Hematopoietic multipotent progenitor cell treated with erythropoietin and hydrocortisone succinate and interleukin-3 and kit ligand, for 8 days (in vitro differentiated cells): ENCODE results near the gene GIPC1.
"Not testable (repeated sequence)": the region's sequence is repeated elsewhere in the genome, so short reads cannot be mapped to it uniquely, and the experiment has no call there.

Experiments
- DNase-seq: peaks from one replicate; pipeline ENCODE4 v3.0.0-alpha.2; 2015

GIPC1 gene

GRCh38 chr19:14470031-14470876 is 25.7 kb downstream of the GIPC1 start:
- DNase-seq, result no peak

GRCh38 chr19:14467816-14468215 is 28.1 kb downstream of the GIPC1 start:
- DNase-seq, result no peak

- DNase-seq, result no peak
These were observed 28.5 kb downstream of the GIPC1 start for GRCh38 chr19:14467391-14467790.

GRCh38 chr19:14463747-14464146 is 32.2 kb downstream of the GIPC1 start:
- DNase-seq, result no peak

GRCh38 chr19:14462401-14462800 is 33.5 kb downstream of the GIPC1 start:
- DNase-seq, result not testable (repeated sequence)

GRCh38 chr19:14460935-14461334 is 35.0 kb downstream of the GIPC1 start:
- DNase-seq, result no peak

GRCh38 chr19:14459703-14460102 is 36.2 kb downstream of the GIPC1 start:
- DNase-seq, result no peak

- DNase-seq, result not testable (repeated sequence)
These were observed 43.6 kb downstream of the GIPC1 start for GRCh38 chr19:14452303-14452702.

- DNase-seq, result no peak
These were observed 45.1 kb downstream of the GIPC1 start for GRCh38 chr19:14450876-14451275.

GRCh38 chr19:14450168-14450874 is 45.6 kb downstream of the GIPC1 start:
- peak; percentile 82 for DNase-seq

- no peak for DNase-seq
These were observed 46.6 kb downstream of the GIPC1 start for GRCh38 chr19:14449321-14449720.

GRCh38 chr19:14446336-14447036 is 49.4 kb downstream of the GIPC1 start:
- no peak for DNase-seq

GRCh38 chr19:14443632-14444216 is 52.2 kb downstream of the GIPC1 start:
- no peak for DNase-seq

GRCh38 chr19:14442891-14443631 is 52.9 kb downstream of the GIPC1 start:
- DNase-seq, result no peak

- no peak for DNase-seq
These were observed 54.6 kb downstream of the GIPC1 start for GRCh38 chr19:14441041-14441938.

- peak; percentile 86 for DNase-seq
These were observed 55.9 kb downstream of the GIPC1 start for GRCh38 chr19:14440049-14440448.

- DNase-seq, result no peak
These were observed 56.9 kb downstream of the GIPC1 start for GRCh38 chr19:14439014-14439413.

- DNase-seq, result no peak
These were observed 58.3 kb downstream of the GIPC1 start for GRCh38 chr19:14437578-14438140.

GRCh38 chr19:14435320-14436050 is 60.4 kb downstream of the GIPC1 start:
- DNase-seq, result no peak
